Fibroblast of lung (primary cell): Measurements from ENCODE around the gene CEP128.

ENCODE experiments used
- EZH2 ChIP-seq: IDR thresholded peaks from 2 replicates; pipeline ENCODE4 v1.5.1; 2012; ENCODE audit warnings: low read length, control low read depth, mild to moderate bottlenecking; ENCODE audit errors: missing control alignments
- TF ChIP-seq, protein P1 (sequence below), 2 donors: IDR thresholded peaks in 1 of 2; conservative IDR thresholded peaks in 1 of 2; 1 replicate in 1 of 2; 2 replicates in 1 of 2; pipeline ENCODE4 v1.5.1; 2011 to 2012; ENCODE audit warnings: low read length in 2 of 2, control low read depth in 1 of 2, inconsistent platforms in 1 of 2, low read depth in 1 of 2, mild to moderate bottlenecking in 1 of 2

DNA sequence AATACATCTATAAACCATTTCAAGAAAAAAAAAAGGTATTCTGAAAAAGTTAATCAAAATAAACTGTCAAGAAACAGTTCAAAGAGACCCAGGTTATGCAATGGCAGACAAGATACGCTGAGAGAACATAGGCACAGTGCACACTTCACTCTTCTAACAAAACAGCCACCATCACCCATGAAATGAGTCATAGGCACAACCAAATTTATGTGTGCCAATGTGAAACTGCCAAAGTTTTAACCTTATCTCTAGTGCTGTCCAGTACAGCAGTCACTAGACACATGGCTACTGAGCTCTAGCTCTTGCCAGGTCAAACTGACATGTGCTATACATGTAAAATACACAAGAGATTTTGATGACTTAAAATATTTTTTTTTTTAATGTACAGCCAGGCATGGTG is 1.4 kb downstream of the CEP128 start:
- TF ChIP-seq, protein P1, sequence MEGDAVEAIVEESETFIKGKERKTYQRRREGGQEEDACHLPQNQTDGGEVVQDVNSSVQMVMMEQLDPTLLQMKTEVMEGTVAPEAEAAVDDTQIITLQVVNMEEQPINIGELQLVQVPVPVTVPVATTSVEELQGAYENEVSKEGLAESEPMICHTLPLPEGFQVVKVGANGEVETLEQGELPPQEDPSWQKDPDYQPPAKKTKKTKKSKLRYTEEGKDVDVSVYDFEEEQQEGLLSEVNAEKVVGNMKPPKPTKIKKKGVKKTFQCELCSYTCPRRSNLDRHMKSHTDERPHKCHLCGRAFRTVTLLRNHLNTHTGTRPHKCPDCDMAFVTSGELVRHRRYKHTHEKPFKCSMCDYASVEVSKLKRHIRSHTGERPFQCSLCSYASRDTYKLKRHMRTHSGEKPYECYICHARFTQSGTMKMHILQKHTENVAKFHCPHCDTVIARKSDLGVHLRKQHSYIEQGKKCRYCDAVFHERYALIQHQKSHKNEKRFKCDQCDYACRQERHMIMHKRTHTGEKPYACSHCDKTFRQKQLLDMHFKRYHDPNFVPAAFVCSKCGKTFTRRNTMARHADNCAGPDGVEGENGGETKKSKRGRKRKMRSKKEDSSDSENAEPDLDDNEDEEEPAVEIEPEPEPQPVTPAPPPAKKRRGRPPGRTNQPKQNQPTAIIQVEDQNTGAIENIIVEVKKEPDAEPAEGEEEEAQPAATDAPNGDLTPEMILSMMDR (conservative IDR thresholded peaks at IDR 0.05 in 1 of 2, IDR thresholded peaks at IDR 0.05 in 1 of 2; ENCODE audit: low read depth in 1 of 2, low read length in 2 of 2) = no peak
- no peak for TF ChIP-seq EZH2
